ENCODE measurements around the gene TMEM237.

DNA sequence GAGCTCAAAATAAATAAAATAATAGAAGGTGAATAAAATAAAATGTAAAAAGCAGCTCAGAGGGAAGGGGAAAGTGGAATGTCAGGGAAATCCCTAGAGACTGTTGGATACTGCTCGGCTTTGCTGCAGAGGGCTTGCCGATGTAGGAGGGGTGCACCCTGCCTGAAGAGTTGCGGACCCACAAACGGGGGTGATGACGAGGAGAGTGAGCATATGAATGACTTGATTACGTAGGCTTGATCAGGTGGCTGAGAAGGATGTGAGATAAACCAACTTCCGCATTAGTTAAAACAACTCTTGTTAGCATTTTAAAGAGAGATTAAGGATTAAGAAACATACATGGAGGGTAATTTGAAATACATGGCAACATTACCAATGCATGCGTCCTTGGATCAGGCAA, 21.0 kb upstream of the TMEM237 start:
- no peak for TF ChIP-seq FOXP2 (optimal IDR thresholded peaks at IDR 0.05; ENCODE audit: control extremely low read depth, extremely low read length, insufficient read depth)
- no peak for TF ChIP-seq POLR2AphosphoS5 (IDR thresholded peaks at IDR 0.05; ENCODE audit: borderline replicate concordance, low read depth, low read length)

Measured in SK-N-MC (cell line).